NCI-H1436 (cell line): ENCODE measurements around the gene TAPT1.
"Not testable (repeated sequence)": the region's sequence is repeated elsewhere in the genome, so short reads cannot be mapped to it uniquely, and the experiment has no call there.

Experiments used
- DNase-seq: peaks from one replicate; lab custom pipeline; 2025; lab: John Stamatoyannopoulos, UW

The TAPT1 gene

DNA sequence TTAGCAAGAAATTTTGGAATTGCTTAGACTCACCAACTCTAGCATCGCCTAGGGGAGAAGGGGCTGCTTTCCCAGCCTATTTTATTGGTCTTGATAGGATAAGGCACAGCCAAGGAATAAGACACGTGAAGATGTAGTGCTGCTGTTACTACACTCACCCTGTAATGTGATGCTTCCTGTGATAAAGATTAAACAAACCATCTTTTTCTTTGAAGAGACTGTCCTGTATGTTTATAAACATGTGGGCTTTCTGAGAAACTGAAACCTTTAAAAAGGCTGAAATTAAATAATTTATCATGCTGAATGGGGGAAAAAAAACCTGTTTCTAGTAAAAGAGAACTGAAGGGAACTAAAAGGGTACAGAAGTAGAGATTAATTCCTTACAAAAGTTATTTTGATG lies 13.2 kb downstream of the TAPT1 start:
- no peak for DNase-seq

DNA sequence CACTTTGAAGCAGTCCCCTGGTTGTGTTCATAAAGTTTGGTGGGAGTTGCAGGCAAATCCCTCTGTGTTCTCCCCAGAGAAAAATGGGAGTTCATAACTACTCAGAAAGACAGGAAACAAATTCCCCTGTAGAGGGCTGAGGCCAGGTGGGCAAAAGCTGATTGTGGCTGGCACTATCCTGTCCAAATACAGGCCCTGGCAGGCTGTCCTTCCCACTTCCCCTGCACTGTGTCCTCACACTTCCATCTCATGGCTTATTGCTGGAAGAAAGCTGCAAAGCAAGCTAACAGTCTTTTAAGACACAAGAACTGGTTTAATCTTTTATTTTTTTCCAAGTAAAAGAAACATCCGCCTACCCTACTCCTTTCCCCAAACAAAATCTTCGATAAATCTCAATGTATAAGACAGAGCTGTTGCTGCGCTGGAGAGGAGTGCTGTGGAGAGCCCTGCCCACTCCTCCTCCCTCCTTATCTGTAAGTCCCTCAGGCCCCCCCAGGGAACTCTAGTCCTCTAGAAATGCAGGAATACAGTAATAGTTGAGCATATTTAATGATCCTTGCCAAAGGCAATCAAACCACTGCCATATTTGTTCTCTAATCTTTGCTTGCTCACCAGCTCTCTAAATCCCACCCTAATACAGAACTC lies 14.0 kb downstream of the TAPT1 start:
- no peak for DNase-seq

DNA sequence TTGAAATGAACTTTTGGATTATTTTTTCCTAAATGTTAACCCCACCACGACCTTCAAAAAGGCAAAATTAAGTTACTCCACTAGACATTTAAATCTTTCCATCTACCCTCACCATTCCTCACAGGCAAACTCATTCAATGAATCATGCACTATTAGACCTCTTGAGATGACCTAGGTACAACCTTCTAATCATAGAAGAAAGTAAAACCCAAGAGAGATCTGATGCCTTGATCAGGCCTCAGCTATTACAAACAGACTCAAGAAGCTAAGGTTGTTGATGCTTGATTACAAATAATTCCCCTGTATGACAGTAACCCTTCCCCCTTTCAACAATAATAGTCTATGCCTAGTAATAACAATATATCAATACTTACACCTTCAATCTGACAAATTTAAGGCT lies 18.9 kb downstream of the TAPT1 start:
- DNase-seq, result no peak

DNA sequence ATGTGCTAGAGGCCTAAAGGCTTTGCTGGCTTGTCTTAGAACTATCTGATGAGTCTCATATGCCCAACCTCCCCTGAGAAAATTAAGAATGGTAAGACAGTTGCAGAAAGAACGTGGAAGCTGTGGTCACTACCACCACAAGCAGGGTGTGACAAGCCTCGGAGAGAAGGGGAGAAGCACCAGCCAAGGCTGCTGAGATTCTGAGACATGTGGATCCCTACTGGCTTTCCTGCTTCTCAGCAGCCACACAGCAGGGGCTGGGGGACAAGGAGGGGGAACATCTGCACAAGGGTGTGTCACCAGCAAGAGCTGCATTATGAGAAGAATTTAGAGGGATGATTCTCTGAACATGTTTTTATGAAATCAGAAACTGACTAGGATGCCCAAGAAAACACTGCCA lies 19.4 kb downstream of the TAPT1 start:
- no peak for DNase-seq

DNA sequence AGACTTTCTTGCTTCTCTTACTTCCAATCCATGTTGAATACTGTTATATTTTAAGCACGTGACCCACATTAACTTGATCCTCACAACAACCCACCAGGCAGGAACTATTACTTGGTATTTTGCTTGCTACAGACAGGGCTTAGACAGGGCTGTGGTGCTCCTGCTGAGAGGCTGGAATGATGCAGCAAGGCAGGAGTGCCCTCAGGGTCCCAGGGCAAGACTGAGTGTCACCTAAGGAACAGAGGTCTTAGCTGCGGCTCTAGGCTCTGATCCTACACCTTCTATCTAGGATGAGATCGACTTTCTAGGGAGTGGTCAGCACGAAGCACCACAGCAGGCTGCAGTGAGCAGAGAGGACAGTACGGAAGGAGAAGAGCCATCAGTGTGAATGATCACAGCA lies 20.0 kb downstream of the TAPT1 start:
- DNase-seq, result no peak

DNA sequence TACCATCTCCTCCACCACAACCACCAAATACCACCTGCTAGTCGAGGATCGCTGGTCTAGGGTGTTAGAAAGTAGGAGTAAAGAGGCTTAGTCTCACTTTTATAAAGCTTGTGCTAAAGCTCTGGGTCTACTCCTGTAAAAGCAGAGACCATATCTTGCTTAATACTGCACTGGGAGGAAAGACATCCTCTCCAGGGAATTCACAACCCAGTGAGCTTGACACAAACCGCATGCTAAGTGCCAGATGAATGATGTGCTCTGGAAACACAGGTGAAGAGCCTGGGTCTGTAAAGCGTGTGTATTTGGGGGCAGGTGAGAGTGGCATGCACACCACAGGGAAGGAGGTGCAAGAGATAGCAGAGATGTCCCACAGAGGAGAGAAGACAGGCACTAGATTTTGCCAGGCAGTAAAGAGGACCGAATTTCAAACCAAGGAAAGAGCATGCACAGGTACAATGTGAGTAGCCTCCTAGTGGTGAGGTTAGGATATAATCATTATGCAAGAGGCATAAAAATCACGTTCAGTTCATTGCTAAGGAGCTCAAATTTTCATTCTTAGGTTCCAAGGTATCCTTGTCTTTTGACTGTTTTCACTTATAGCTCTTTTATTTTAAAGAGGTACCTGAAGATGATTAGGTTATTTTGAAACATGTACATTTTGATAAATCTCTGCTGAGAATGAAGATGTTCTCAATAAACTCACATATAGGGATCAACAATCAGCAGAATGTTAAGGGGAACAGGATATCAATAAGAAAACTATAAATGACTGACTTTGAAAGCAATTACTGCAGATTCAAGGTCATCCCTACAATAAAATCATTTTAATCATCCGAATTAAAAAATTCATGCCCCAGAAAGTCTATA lies 20.7 kb downstream of the TAPT1 start:
- DNase-seq, result no peak

DNA sequence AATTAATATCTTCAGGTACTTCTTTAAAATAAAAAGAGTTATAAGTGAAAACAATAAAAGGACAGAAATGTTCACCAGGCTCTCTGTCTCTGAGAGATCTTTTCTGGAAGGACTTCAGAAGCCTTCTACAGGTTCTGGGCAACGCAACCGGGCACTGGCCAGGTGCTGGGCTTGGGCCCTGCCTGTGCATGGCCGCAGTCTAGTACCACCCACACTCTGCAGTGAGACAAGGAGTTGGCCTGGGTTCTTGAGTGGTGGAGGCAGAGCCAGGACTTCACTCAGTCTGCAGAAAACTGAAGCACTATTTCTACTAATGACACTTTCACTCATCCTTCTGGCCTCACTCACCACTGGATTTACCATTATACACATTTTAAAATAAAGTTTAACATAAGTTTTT lies 21.8 kb downstream of the TAPT1 start:
- DNase-seq, result no peak

DNA sequence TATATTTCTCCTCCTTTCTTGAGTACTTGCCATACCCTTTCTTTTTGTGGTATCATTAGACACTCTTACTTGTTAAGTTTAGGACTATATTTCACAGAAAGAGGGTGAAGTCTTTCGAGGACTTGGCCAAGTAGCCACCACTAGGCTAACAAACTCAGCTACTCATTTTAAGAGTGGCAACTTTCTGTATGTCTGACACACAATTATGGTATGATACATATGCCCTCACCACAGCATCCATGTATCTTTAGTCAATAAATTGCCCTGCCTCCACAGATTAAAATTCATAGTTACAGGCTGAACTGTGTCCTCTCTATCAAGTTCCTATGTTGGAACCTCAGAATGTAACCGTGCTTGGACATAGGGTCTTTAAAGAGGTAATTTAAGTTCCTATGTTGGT lies 23.2 kb downstream of the TAPT1 start:
- DNase-seq, result no peak

DNA sequence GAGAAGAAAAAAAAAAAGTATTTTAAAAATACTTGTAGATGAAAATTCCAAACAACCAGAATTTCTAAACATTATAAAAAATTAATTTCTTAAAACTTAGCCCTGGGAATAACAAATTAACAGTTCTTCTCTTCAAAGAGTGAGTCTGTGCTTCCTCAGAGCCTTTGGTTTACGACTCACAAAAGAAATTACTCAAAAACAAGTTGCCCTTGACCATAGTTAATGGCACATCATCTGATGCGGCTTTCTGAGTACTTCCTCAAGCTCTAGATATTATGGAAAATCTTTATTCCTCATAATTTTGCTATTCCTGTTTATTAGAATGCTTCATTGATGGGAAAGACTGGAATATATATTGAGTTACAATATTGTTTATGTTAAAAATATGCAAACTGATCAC lies 23.7 kb downstream of the TAPT1 start:
- no peak for DNase-seq

DNA sequence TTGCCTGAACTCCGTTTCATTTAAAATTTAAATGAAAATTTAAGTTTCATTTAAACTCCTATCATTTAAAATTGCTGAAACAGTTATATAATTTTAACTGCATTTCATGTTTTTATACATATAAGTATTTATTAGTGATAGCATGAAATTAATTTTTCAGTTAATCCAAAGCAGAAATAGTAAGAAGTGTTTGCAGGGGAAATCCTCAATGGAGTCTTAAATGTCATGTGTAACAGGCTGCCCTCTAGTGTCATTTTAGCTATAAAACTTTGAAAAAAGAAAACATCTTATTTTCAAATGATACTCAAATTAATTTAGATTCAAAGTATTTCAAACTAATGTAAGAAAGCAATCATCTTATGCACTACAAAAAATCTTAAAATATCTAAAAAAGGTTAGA lies 27.2 kb downstream of the TAPT1 start:
- no peak for DNase-seq

DNA sequence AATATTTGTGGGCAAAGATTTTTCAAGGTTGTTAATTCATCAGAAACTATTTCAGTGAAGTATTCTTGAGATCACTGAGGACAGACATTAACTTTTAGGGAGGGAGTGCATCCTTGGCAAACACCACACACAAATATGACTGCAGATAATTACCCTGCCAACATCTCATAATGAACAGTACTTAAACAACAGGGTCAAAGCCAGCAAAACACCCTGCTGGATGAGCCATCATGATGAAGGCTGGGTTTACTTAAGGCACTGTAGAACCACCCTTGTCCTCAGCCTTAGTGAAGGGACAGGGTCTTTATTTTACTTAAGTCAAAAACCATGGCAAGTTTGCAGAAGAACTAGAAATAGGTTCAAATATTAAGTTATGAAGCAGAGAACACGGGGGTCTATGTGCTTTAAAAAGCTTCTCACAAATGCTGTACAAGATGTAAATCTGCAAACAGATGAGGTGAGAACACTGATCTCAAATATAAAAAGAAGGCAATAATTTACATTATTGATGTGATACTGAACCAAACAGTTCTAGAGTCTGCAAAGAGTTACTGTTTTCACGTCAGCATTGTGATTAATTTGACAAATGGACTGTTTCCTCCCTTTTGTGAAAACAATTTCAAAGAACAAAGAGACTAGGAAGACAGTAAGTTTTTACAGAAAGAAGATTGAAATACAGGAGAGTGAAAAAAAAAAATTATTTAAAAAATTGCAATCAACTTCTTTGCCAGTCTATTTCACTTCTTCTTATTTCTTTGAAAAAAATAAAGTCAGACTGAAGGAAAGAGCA lies 28.2 kb downstream of the TAPT1 start:
- DNase-seq, result no peak

DNA sequence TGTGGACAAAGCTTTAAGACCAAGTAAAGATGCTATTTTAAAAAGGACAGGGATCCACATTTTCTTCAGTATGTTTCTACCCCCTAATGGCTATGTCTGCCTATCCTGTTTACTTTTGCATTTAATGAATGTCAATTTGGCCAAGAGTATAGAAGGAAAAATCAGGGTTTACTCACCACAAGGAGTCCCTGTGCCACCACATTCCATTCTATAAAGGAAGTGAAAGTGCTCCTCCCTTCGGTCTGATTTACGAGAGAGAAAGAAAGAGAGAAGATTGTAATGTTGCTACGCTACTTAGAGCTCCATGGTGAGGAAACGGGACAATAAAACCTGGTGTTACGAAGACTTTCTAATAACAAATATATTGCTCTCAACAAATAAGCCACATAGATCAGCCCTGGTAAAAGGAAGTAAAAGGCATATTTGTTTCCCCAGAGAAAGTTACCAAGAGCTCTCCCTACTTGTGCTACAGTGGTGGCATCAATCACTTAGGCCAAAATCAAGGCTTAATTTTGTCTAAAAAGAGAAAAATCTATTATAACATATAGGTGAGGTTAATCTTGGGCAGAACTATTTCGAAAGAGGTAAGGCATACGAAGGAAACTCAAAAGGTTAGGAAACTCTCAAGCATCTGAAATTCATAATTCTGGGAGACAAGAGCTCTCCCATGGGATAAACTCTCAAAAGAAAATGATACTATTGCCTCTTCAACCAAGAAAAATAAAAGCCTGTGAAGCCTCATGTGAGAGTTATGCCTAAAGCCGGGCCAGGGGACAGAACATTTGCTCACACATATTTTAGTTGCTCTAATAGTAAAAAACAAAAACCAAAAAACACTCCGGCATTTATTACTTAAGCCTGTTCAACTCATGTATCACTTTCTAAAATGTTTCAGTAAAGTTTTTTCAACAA lies 29.5 kb downstream of the TAPT1 start:
- DNase-seq, result no peak

DNA sequence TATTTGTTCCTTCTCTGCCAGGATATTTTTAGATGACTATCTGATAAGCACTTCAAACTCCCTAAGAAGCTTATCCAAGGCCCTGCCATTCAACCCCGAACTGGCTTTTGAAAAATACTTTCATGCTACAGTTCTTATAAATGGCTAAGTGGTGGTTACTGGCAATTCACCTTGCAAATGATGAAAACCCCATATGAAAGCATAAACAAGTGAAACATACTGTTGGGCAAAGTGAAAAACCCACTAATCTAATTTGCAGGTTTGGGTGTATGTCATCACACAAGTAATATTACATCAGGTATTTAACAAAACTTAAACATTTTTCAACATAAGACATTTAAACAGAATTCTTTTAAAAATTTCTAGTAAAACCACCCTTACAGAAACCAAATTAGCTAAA lies 31.1 kb downstream of the TAPT1 start:
- DNase-seq, result no peak

DNA sequence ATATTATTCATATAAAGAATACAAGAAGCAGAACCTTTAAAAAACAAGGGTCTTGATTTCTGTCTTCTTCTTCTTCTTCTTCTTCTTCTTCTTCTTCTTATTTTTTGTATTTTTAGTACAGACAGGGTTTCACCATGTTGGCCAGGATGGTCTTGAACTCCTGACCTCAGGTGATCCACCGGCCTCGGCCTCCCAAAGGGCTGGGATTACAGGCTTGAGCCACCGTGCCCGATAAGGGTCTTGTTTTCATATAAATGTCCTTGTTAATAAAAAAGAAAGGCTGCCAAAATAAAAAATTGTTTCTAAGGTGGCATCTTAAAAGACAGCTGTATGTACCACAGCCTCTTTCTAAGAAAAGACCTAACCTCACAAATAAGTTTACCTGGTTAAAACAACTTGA lies 31.5 kb downstream of the TAPT1 start:
- not testable (repeated sequence) for DNase-seq

DNA sequence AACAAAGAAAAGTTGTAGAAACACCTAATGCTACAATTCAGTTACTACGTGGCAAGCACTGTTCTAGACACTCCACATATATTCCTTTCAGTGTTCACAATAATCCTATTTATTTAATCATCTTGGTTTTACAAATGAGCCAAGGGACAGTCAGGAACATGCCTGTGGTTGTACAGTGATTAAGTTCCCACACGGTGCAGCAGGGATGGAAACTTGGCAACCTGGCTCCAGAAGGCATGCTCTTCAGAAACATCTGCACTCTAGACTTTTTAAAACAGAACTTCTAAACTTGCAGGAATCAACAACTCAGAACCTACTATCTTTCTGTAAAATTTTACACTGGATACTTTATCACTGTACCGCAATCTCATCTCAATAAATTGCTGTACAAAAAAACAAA lies 32.1 kb downstream of the TAPT1 start:
- no peak for DNase-seq

DNA sequence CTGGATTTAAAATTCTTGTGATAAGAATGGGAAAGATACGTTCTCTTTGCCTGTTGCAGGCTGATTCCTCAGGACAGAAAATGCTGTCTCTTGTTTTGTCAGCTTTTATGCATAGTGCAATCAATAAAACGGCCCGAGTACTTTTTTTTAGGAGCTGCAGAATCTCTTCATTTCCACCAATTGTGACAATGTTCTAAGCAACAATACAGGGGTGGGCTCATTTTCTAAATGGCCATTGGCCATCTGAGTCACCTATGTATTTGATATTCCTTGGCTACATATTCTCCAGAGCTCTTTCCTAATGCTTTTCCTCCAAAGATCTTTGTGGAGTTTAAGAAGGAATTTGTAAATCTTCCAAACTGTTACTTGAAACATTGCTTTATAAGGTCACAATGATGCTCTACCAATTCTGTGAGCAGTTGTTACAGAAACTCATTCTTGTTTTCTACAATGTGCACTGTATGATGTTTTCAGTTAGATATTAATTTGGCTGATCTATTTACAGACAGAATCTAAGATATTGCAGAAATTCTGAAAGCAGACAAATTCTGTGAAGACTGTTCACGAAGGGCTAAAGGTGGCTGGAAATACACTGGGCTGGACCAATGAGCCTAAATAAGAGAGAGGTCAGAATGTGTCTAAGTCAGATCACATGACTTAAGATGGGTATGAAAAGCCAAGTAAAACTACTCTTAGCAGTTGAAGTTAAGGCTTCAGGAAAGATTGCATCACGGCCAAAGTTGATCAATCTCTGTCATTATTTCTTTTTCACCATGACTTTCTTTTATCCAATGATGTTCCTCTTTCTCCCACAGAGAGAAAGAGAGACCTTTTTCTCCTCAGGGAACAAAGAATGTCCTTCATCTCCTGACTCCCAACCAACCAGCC lies 33.4 kb downstream of the TAPT1 start:
- DNase-seq, result no peak

DNA sequence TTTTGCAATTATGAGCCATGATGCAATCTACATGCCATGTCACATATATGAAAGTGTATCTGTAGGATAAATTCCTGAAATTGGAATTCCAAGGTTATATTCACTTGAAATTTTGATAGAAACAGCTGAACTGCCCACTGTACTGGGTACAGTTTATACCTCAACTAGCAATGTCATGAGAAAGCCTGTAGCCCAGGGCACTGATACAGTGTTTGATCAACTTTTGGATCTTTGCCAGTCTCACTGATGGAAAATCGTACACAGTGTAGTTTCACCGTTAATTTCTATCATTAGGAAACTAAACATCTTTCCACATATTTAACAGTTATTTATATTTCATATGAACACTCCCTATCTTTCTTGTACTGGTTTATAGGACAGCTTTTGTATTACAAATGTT lies 34.2 kb downstream of the TAPT1 start:
- DNase-seq, result no peak

DNA sequence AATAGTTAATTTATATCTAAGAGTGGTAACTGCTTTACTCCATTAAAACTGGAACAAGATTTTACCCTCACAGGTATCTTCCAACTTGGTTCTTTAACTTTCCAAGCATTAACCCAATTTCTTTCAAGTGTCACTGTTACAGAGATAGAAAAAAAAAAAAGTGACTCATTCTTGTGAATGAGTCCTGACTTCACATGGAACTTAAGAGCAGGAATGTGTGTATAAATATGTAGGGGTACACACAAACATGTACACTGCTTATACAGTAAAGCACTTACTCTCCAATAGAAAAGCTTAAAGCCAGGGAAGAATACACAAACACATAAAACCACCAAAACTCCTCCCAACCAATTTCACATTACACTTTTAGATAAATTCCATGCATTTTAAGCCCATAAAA lies 38.8 kb downstream of the TAPT1 start:
- no peak for DNase-seq

DNA sequence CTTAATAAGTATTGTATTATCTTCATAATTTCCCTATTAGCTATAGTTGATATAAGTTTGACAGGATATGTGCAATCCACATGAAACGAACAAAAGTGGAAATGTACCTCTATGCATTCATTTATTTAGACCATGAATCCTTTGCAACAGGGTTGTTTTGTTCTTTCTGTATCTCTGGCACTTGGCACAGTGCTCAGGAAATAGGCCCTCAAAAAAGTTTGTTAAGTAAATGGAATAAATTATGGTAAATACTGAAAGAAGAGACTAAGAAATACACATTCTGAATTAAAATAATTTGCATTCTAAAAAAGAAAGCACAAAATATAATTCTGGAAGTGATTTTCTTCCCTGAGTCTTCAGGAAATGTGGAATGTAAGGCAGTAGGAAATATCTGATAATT lies 39.3 kb downstream of the TAPT1 start:
- DNase-seq, result no peak

DNA sequence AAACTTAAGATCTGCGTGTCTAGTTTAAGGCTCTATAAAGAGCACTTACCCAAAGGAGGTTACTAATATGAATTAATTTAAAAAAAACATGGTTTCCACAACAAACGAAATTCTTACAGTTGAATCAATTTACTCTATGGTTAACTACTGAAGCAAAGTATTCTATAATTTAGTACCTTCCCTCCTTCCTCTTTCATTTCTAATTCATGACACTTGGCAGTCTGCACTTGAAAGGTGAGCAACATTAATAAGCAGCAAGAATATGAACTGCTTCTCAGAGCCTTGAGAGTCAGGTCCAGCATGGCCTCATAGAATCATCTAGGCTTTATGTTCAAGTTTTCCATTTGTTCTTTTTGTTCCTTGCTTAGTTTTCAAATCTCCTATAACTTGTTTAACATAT lies 42.7 kb downstream of the TAPT1 start:
- DNase-seq, result no peak

DNA sequence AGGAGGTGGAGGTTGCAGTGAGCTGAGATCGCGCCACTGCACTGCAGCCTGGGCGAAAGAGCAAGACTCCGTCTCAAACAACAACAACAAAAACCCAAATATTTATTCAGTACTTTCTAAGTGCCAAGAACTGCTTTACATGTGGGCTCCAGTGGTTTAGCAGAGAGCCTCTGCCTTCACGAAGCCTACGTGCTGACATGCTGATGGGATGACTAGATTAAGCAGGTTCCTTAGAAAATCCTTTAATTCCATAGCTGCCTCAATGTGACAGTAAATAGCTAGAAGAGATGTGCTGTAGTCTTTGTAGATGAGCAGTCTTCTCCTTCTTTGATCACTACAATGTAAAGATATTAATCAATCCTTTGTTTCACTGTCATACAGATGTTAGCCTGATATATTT lies 49.6 kb downstream of the TAPT1 start:
- no peak for DNase-seq
